A549 (cell line): ENCODE data around the gene SLC24A1. TPM values are rescaled to one million over a fixed set of nuclear protein-coding genes. Genes with fewer than 3 reads are reported as not detected.

Experiments
- ATAC-seq, 2 experiments: fragments of 200-7000 bp in 1 of 2; fragments of >200 bp in 1 of 2; cut with Nextera tagmentation in 1 of 2; cut with Tn5 transposase in 1 of 2; 3 replicates each; pipeline versions ENCODE4 v1.8.0 to v1.9.1; 2018 to 2020; ENCODE audit warnings: mild to moderate bottlenecking in 1 of 2, moderate library complexity in 1 of 2
- CTCF ChIA-PET: fragments of 300-600 bp; sonication (Branson Sonifier 250); formaldehyde crosslinking; extraction: SDS; loops from one replicate; lab custom pipeline; 2021; ENCODE audit warnings: antibody characterized with exemption, inconsistent platforms; lab: Yijun Ruan, JAX
- POLR2A ChIA-PET: fragments of 350-600 bp; formaldehyde crosslinking; extraction: SDS; loops from one replicate; lab custom pipeline; 2021; ENCODE audit warnings: antibody characterized with exemption, inconsistent platforms; lab: Yijun Ruan, JAX
- DNase-seq, 2 experiments: peaks; one replicate each; pipeline versions ENCODE4 v3.0.0 to v3.0.0-alpha.2; 2011 to 2016; ENCODE audit warnings: low read depth in 1 of 2, low spot score in 1 of 2
- FAIRE-seq: peaks from 2 replicates; lab custom pipeline; 2011; peaks lifted over from hg19 to GRCh38; lab: Jason Lieb, UNC
- H3K27ac ChIP-seq, 2 experiments: fragments of >200 bp; sonication (Bioruptor Twin); formaldehyde crosslinking; 3 replicates each; pipeline ENCODE4 v1.5.1; 2016 to 2017
- H3K4me1 ChIP-seq: fragments of >200 bp; sonication (Bioruptor Twin); formaldehyde crosslinking; 3 replicates; pipeline ENCODE4 v1.6.1; 2016
- H3K4me2 ChIP-seq: fragments of >200 bp; sonication (Bioruptor Twin); formaldehyde crosslinking; 3 replicates; pipeline ENCODE4 v1.6.1; 2016
- H3K4me3 ChIP-seq: fragments of >200 bp; sonication (Bioruptor Twin); formaldehyde crosslinking; 3 replicates; pipeline ENCODE4 v1.5.1; 2016
- H3K9me3 ChIP-seq: fragments of >200 bp; sonication (Bioruptor Twin); formaldehyde crosslinking; 3 replicates; pipeline ENCODE4 v1.6.1; 2016
- CEBPB ChIP-seq, 2 experiments: fragments of >200 bp in 1 of 2; sonication (Bioruptor Twin) in 1 of 2; formaldehyde crosslinking in 1 of 2; IDR thresholded peaks; 2 replicates each; pipeline ENCODE4 v1.6.1; 2012 to 2016
- EHMT2 ChIP-seq: fragments of 200-600 bp; sonication (generic); IDR thresholded peaks from 2 replicates; pipeline ENCODE4 v1.6.1; 2016; ENCODE audit warnings: antibody characterized with exemption, low read depth, mild to moderate bottlenecking, moderate library complexity
- EP300 ChIP-seq, 2 experiments: fragments of >200 bp; sonication (Bioruptor Twin); formaldehyde crosslinking; IDR thresholded peaks; 2 replicates in 1 of 2; 3 replicates in 1 of 2; pipeline ENCODE4 v1.6.1; 2016 to 2017
- FOSL2 ChIP-seq, 2 experiments: fragments of 450-650 bp in 1 of 2; fragments of >200 bp in 1 of 2; sonication (Bioruptor Twin) in 1 of 2; formaldehyde crosslinking; IDR thresholded peaks; 2 replicates each; pipeline versions ENCODE4 v1.5.0 to v1.6.1; 2016 to 2020; ENCODE audit warnings: mild to moderate bottlenecking in 1 of 2, moderate library complexity in 1 of 2
- GATA3 ChIP-seq: IDR thresholded peaks from 2 replicates; pipeline ENCODE4 v1.6.1; 2012; ENCODE audit warnings: borderline replicate concordance
- HMGXB4 ChIP-seq: fragments of 250-450 bp; sonication (Bioruptor Pico); IDR thresholded peaks from 2 replicates; pipeline ENCODE4 v1.5.0; 2021; ENCODE audit warnings: mild to moderate bottlenecking, moderate library complexity, borderline replicate concordance
- KDM1A ChIP-seq: fragments of 200-600 bp; sonication (generic); IDR thresholded peaks from 2 replicates; pipeline ENCODE4 v1.6.1; 2016; ENCODE audit warnings: low read depth, mild to moderate bottlenecking
- MYC ChIP-seq: IDR thresholded peaks from 2 replicates; pipeline ENCODE4 v1.6.1; 2012; ENCODE audit warnings: mild to moderate bottlenecking, inconsistent platforms, low read length, improper control_type of control experiment, borderline replicate concordance
- PHF8 ChIP-seq: fragments of 200-600 bp; sonication (generic); IDR thresholded peaks from 2 replicates; pipeline ENCODE4 v1.6.1; 2016; ENCODE audit warnings: low read depth, mild to moderate bottlenecking, antibody characterized with exemption, moderate library complexity, borderline replicate concordance
- POLR2A ChIP-seq: IDR thresholded peaks from 2 replicates; pipeline ENCODE4 v1.6.1; 2012; ENCODE audit warnings: mild to moderate bottlenecking, low read length
- POLR2AphosphoS2 ChIP-seq: conservative IDR thresholded peaks from 2 replicates; pipeline ENCODE4 v1.6.1; 2012; ENCODE audit warnings: low read length, improper control_type of control experiment, inconsistent platforms
- RAD21 ChIP-seq, 2 experiments: fragments of >200 bp in 1 of 2; sonication (Bioruptor Twin) in 1 of 2; formaldehyde crosslinking in 1 of 2; IDR thresholded peaks in 1 of 2; conservative IDR thresholded peaks in 1 of 2; 2 replicates in 1 of 2; 3 replicates in 1 of 2; pipeline ENCODE4 v1.6.1; 2012 to 2018; ENCODE audit warnings: inconsistent platforms in 1 of 2
- RARB ChIP-seq: fragments of 250-450 bp; sonication (Bioruptor Pico); IDR thresholded peaks from 2 replicates; pipeline ENCODE4 v1.8.0; 2021; ENCODE audit warnings: mild to moderate bottlenecking, moderate library complexity
- RFX5 ChIP-seq: fragments of 450-650 bp; IDR thresholded peaks from 2 replicates; pipeline ENCODE4 v1.7.1; 2014; ENCODE audit warnings: antibody characterized with exemption, mild to moderate bottlenecking, moderate library complexity
- TP53 ChIP-seq: fragments of 250-450 bp; sonication (Bioruptor Pico); IDR thresholded peaks from 2 replicates; pipeline ENCODE4 v1.5.0; 2021; ENCODE audit warnings: mild to moderate bottlenecking, moderate library complexity
- USF2 ChIP-seq: fragments of 450-650 bp; IDR thresholded peaks from 2 replicates; pipeline ENCODE4 v1.6.1; 2014; ENCODE audit warnings: antibody characterized with exemption
- WGBS: methylation state at CpG from one replicate; pipeline ENCODE4 v1.1.6; 2017; ENCODE audit errors: missing lambda C conversion rate; 5-methylcytosine and 5-hydroxymethylcytosine counted together
- polyA plus RNA-seq, 4 experiments: library from polyadenylated mRNA; depleted of rRNA in 3 of 4; stranded (reverse); fragments of >200 nt; fragmentation: RNase III in 1 of 4; extraction: RNeasy Plus Mini Kit Qiagen cat#74134 plus additional on column Dnase treatment in 1 of 4; gene quantifications; 2 replicates in 3 of 4; 3 replicates in 1 of 4; pipeline ENCODE4 v1.2.3, GENCODE V29; 2011 to 2017
- TF ChIP-seq, protein P1 (sequence below): fragments of 250-450 bp; sonication (Bioruptor Pico); IDR thresholded peaks from 2 replicates; pipeline ENCODE4 v1.5.0; 2020; ENCODE audit warnings: low read depth, mild to moderate bottlenecking, moderate library complexity

The SLC24A1 gene
- polyA plus RNA-seq, 2 of the 4 experiments (the other 2 are of a cell fraction) = 6.4 to 7.0 TPM

DNA sequence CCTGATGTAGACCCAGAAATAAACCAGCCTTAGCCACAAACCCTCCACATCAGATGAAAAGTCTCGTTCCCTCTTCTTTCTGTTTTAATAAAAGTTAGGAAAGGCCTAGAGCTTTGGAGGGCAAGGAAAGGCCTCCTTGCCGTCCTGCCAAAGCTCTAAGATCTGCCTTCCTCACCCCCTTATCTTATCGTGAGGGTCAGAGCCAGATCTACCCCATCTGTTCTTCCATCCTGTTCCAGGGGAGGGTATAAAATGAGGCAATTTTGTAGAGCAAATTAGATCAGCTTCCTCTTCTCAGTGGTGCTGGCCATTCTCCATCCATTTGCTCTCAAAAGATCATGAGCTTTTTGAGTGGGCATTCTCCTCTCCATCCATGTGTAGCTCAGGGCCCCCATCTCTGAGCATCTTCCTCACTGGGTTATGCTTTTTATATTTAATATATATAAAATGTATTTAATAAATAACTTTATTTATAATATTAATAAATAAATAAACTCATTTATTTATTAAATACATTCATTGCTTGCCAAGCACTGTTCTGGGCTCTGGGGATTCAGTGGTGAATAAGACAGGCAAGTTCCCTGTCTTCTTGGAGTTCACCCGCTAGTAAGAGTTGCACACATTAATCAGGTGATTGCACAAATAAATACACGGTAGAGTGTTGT is 2.0 kb upstream of the SLC24A1 start:
- TF ChIP-seq HMGXB4 (CRISPR knock-in tag) (no peak), POLR2A (no peak), RARB (CRISPR knock-in tag) (no peak), TP53 (no peak), FOSL2 (IDR thresholded peaks at IDR 0.05) (no peak), FOSL2 (CRISPR knock-in tag; IDR thresholded peaks at IDR 0.05) (no peak), CEBPB (IDR thresholded peaks at IDR 0.05) (no peak), EP300 (IDR thresholded peaks at IDR 0.05) (no peak), KDM1A (no peak), MYC (no peak), RFX5 (no peak)
- TF ChIP-seq, protein P1, sequence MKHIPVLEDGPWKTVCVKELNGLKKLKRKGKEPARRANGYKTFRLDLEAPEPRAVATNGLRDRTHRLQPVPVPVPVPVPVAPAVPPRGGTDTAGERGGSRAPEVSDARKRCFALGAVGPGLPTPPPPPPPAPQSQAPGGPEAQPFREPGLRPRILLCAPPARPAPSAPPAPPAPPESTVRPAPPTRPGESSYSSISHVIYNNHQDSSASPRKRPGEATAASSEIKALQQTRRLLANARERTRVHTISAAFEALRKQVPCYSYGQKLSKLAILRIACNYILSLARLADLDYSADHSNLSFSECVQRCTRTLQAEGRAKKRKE (CRISPR knock-in tag) = no peak
- ChIA-PET POLR2A (interaction anchor here (1.3 kb wide), 1 partner anchor 9 kb away, joined by 9 read pairs; the partner anchor contains the start of gene INTS14), CTCF (interaction anchor here (1.1 to 1.8 kb wide), 2 partner anchors 9 to 10 kb away, joined by 3 to 4 read pairs; partner anchors contain the start of gene INTS14)
- ATAC-seq (no peak), DNase-seq (no peak), FAIRE-seq (no peak)
- no peak overlapping the region for H3K4me2 ChIP-seq
- H3K27ac ChIP-seq = no peak overlapping the region
- 78% methylated on average over 5 of the region's 5 CpGs for WGBS
- H3K4me1 ChIP-seq = no peaks in the 10 kb centered on the region
- no peaks in the 10 kb centered on the region for H3K9me3 ChIP-seq
- H3K4me3 ChIP-seq = no peak overlapping the region

- 60% methylated on average over 2 of the region's 2 CpGs for WGBS
Observed at GRCh38 chr15:65620833-65621232, 905 bp upstream of the SLC24A1 start.

DNA sequence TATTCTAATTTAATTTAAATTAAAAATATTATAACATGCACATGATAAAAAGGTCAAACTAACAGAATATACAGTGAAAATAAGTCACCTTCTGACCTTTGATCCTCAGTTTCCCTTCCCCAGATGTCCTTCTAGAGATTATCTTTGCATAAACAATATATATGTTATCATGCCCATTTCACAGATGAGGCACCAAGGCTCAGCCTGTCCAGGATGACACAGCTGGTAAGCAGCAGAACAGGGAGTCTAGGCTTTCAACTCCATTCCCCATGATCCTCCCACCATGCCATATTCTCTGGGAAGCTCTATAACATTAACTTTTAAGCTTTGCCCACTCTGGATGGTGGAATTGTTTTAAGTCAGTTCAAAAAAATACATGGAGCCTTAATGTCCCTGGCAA is 1.4 kb downstream of the SLC24A1 start:
- ChIA-PET CTCF (interaction anchor here (3.6 to 9.8 kb wide), 2 partner anchors 11 to 13 kb away, joined by 26 to 106 read pairs; partner anchors contain the start of gene INTS14), POLR2A (interaction anchor here (1.0 kb wide), 1 partner anchor 12 kb away, joined by 5 read pairs; the partner anchor contains the start of gene INTS14)
- no peak overlapping the region for H3K4me2 ChIP-seq
- no peaks in the 10 kb centered on the region for H3K9me3 ChIP-seq
- no peak for TF ChIP-seq GATA3
- no peak for TF ChIP-seq USF2
- TF ChIP-seq POLR2AphosphoS2 = no peak
- TF ChIP-seq, protein P1 (CRISPR knock-in tag) = no peak
- no peak for TF ChIP-seq PHF8
- no peak for DNase-seq
- no peak overlapping the region for H3K4me3 ChIP-seq
- H3K27ac ChIP-seq = no peak overlapping the region
- H3K4me1 ChIP-seq = no peaks in the 10 kb centered on the region
- ATAC-seq = no peak
- no peak for FAIRE-seq

More at GRCh38 chr15:65620833-65621232, 905 bp upstream of the SLC24A1 start:
- POLR2A ChIA-PET = interaction anchor here (0.5 kb wide), 1 partner anchor 699 kb away, joined by 6 read pairs; no protein-coding TSS in a partner anchor
- DNase-seq = no peak
- H3K27ac ChIP-seq = no peak overlapping the region
- no peak for FAIRE-seq
- H3K4me1 ChIP-seq = no peaks in the 10 kb centered on the region
- ATAC-seq = peak; percentile 33 to 57; a peak in 2 of 6 replicates
- no peak overlapping the region for H3K4me2 ChIP-seq
- H3K9me3 ChIP-seq = no peaks in the 10 kb centered on the region
- no peak overlapping the region for H3K4me3 ChIP-seq
- CTCF ChIA-PET = interaction anchor here (0.5 to 9.8 kb wide), 7 partner anchors 9 to 242 kb away, joined by 3 to 106 read pairs (median 3); partner anchors contain the start of gene INTS14
- TF ChIP-seq RAD21 (conservative IDR thresholded peaks at IDR 0.05 in 1 of 2, IDR thresholded peaks at IDR 0.05 in 1 of 2) (0 out of 5 replicates have a peak, but pooled peaks of 1 of the 2 experiments have one; percentile 13), FOSL2 (IDR thresholded peaks at IDR 0.05) (no peak), FOSL2 (CRISPR knock-in tag; IDR thresholded peaks at IDR 0.05) (no peak), EHMT2 (no peak)
